Stimulated activated CD8-positive, alpha-beta memory T cell treated with anti-CD3 and anti-CD28 coated beads, Interleukin-7, amount 100 ng/mL, for 1 hour (primary cell): Measurements from ENCODE around the gene FOXI1.

Source experiments
- DNase-seq, 2 donors: peaks; one replicate each; pipeline ENCODE4 v3.0.0-alpha.2; 2020; ENCODE audit warnings: low read depth in 2 of 2

FOXI1 gene

DNA sequence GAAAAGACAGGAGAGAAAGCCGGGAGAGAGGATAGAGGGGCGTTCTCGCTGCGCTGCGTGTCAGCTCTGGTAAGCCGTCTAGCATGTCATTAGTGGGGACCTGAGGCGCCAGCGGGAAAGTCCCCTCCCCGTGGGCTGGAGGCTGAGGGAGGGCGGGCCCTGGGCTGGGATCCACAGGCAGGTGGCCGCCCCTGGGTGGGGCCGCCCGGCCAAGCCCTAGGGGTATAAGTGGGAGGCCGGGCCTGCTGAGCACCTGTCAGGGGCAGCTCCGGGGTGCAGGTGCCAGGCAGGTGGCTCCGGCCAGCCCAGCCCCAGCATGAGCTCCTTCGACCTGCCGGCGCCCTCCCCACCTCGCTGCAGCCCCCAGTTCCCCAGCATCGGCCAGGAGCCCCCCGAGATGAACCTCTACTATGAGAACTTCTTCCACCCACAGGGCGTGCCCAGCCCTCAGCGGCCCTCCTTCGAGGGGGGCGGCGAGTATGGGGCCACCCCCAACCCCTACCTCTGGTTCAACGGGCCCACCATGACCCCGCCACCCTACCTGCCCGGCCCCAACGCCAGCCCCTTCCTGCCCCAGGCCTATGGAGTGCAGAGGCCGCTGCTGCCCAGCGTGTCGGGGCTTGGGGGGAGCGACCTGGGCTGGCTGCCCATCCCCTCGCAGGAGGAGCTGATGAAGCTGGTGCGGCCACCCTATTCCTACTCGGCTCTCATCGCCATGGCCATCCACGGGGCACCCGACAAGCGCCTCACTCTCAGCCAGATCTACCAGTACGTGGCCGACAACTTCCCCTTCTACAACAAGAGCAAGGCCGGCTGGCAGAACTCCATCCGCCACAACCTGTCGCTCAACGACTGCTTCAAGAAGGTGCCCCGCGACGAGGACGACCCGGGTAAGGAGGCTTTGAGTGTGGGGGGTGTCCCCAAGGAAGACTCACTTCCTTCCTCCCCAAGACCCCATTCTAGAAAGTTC is at the start of gene FOXI1:
TSS of gene FOXI1 (plus strand) at position 256 of the 970 bp plus-strand sequence. CDS start at position 317, 61 bp downstream.
- no peak for DNase-seq

DNA sequence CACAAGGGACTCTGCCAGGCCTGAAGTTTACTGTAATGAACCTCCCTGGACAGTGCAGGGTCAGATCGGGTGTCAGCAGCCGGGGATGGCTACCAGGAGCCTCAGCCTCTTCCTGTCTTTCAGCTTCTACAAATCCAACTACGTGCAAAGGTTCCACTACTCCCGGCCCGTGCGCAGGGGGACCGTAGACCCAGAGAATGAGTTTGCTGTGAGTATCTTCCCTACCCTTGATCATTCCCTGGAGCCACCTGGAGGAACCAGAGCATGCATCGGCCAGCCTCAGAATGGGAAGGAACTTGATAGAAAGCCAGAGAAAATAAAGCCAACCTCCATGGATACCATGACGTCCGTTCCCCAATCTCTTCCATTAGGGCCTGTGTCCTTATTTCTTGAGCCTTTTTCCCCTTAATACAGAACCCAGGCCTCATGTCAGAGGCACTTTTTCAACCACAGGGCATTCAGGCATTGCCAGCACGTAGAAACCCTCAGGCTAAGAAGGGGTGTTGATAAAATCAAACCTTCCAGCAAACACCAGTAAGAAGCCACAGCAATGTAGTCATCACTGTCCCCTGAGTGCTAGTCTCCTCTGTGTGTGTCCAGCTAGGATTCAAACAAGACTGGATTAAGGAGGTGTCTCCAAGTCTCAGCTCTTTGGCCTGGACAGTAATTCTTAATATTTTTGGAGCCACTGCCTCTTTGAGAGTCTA is 49.0 kb upstream of the FOXI1 start:
- no peak for DNase-seq

- DNase-seq = no peak
Measured at GRCh38 chr5:170057311-170057710, 48.4 kb upstream of the FOXI1 start.

- DNase-seq = no peak
Measured at GRCh38 chr5:170059221-170059620, 46.5 kb upstream of the FOXI1 start.

GRCh38 chr5:170067152-170067551 is 38.5 kb upstream of the FOXI1 start:
- no peak for DNase-seq

- DNase-seq = no peak
Measured at GRCh38 chr5:170067574-170068170, 38.0 kb upstream of the FOXI1 start.

DNA sequence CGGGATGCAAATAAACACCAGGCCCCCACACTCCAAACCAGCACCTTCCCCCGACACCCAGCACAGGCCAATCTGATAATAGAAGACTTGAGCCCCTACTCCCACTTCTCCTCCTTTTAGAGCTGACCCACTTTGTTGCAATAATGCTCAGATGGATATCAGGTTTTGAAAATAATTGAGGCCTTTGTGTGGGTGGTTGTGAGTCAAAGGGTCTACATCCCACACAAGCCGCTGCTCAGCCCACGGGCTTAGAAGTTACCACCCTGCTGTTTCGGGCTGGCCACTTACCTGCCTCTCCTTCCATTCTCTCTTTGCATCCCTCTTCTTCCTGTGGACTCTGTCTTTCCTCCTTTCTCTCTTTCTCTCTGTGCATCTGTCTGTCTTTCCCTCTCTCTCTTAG is 36.2 kb upstream of the FOXI1 start:
- no peak for DNase-seq

DNA sequence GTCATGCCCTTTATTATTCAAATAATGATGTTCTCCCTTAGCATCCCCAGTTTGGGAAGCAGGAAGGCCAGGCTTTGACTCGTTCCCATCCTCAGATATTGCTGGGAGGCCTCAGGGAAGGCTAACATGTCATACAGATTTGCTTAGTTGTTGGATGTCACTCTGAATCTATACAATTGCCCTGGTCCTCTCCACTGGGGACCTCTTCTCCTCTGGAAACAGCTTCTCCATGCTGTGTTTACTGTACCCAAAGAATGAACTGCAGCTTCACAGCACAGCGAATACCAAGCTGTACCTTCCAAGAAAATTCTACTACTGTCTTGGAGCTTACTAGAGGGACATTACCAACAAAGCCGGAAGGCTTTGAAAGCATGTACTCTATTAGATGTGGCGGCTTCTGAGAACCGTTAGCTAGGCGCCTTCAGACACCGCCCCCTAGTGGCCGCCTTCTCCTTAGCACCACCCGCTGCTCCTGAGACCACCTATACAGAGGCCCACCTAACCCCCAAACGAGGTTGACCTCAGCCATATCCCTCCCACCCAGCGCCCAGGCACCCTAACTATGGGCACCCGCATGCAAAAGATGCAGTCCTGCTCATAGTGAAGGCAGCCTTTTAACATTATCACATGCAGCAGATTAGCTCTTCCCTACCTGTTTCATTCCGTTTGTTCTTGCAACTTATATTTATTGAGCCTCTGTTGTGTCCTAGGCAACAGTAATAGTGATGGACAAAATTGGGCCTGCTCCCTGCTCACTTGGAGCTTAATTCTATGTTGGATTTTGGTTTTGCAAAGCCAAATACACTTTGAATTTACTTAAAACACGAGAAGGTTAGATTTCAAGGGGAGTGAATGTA is 34.9 kb upstream of the FOXI1 start:
- DNase-seq = no peak

- no peak for DNase-seq
Measured at GRCh38 chr5:170071748-170072147, 33.9 kb upstream of the FOXI1 start.

GRCh38 chr5:170075696-170076095 is 30.0 kb upstream of the FOXI1 start:
- DNase-seq = no peak

- DNase-seq = no peak
Measured at GRCh38 chr5:170076211-170076610, 29.5 kb upstream of the FOXI1 start.

GRCh38 chr5:170076739-170077138 is 29.0 kb upstream of the FOXI1 start:
- DNase-seq = no peak

DNA sequence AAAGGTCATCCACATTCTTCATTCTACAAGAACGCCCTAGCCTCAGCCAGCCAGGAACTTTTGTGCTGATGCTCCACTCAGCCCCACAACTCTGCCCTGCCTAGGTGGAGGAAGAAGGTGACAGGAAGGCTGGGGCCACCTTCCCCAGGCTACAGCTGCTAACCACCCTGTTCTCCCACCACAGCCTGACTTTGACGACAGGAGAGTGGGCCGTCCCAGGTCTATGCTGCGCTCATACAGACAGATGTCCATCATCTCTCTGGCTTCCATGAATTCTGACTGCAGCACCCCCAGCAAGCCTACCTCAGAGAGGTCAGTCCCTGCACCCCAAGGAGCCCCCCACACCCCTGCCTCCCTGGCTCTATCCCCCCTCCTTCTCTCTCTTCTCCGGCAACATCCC is 28.2 kb upstream of the FOXI1 start:
- no peak for DNase-seq

DNA sequence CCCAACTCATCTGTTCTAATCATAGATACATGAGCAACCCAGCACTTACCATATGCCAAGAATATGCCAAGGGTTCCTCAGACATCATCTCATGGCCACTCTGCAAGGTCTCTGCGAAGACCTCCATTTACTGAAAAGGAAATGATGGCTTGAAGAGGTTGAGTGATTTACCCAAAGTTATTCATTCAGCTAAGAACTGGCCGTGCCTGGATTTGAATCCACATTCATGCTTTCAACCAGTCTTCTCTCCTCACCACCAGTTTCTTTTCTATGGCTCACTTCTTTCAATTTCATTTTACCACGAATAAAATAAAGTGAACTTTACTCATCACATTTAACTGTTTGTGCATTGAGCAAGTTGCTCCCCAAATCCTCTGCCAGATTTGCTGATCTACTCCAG is 27.2 kb upstream of the FOXI1 start:
- no peak for DNase-seq

DNA sequence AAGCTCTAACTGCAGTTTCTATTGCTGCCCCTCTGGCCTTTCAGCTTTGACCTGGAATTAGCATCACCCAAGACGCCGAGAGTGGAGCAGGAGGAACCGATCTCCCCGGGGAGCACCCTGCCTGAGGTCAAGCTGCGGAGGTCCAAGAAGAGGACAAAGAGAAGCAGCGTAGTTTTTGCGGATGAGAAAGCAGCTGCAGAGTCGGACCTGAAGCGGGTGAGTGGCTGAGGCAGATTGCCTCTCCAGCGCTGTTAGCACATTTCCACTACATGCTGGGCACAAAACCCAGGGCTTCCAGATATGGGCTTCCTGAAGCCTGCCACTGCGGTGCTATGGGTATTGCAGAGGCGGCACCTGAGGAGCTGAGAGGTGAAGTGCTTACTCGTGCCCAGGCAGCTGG is 26.8 kb upstream of the FOXI1 start:
- no peak for DNase-seq

GRCh38 chr5:170080217-170080616 is 25.5 kb upstream of the FOXI1 start:
- no peak for DNase-seq

- no peak for DNase-seq
Measured at GRCh38 chr5:170080786-170081445, 24.8 kb upstream of the FOXI1 start.

DNA sequence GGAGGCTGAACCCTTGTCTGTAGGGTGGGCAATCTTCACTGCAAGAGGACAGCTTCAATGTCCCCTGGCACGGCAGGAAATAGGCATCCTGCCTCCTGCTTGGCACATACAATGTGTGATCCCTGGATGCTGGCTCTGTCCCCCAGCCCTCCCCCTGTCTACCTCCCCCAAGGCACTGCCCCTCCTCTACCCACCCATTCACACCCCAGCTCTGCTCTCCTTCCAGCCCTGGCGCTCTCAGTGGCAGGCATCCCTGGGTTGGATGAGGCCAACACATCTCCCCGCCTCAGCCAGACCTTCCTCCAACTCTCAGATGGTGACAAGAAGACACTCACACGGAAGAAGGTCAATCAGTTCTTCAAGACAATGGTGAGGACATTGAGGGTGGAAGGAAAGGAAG is 24.1 kb upstream of the FOXI1 start:
- DNase-seq = no peak

GRCh38 chr5:170082701-170083100 is 23.0 kb upstream of the FOXI1 start:
- no peak for DNase-seq

GRCh38 chr5:170087168-170087817 is 18.4 kb upstream of the FOXI1 start:
- DNase-seq = no peak
